Suprapubic skin (tissue), 3 donors: ENCODE results near the gene MGAT5B.

Experiments
- EP300 ChIP-seq: sonication (generic); formaldehyde crosslinking; IDR thresholded peaks from one replicate; pipeline ENCODE4 v1.6.1; 2017; ENCODE audit warnings: antibody characterized with exemption
- POLR2A ChIP-seq, 2 donors: fragments of 450-650 bp; IDR thresholded peaks; one replicate each; pipeline ENCODE4 v1.6.1; 2017; ENCODE audit warnings: antibody characterized with exemption in 2 of 2, mild to moderate bottlenecking in 2 of 2, moderate library complexity in 2 of 2
- TF ChIP-seq, protein P1 (sequence below), 2 donors: fragments of 200-600 bp in 1 of 2; fragments of 450-650 bp in 1 of 2; sonication (generic) in 1 of 2; IDR thresholded peaks; one replicate each; pipeline ENCODE4 v1.5.1; 2016 to 2019; ENCODE audit warnings: antibody characterized with exemption in 2 of 2, mild to moderate bottlenecking in 1 of 2, moderate library complexity in 1 of 2

DNA sequence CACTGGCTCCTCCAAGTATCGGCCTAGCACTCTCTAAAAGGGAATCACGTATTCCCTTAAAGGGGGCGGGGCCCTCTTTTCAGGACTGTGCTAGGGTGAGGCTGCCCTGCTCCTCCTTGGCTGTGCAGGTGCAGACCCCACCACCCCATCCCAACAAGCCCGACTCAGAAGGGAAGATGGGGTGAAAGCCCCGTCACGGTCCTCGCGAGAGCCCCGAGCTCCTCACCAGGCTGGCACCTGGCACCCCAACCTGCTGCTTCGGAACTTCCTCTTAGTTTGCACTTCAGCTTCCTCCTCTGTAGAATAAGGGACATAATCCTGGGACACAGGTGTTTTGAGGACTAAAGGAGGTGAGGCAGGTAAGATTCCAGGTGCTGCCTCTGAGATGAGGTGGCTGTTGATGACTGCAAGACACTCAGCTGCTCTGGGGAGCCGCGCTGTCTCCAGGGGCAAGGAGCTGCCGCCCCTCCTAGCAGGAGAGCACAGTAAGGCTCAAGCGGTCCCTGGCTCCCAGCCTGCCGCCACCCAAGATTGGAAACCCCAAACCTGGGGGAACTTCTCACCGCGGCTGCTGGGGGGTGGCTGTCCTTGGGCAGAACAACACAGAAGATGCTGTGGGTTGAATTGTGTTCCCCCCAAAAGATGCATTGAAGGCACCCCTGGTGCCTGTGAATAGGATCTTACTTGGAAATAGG is 88.8 kb downstream of the MGAT5B start:
- TF ChIP-seq, protein P1, sequence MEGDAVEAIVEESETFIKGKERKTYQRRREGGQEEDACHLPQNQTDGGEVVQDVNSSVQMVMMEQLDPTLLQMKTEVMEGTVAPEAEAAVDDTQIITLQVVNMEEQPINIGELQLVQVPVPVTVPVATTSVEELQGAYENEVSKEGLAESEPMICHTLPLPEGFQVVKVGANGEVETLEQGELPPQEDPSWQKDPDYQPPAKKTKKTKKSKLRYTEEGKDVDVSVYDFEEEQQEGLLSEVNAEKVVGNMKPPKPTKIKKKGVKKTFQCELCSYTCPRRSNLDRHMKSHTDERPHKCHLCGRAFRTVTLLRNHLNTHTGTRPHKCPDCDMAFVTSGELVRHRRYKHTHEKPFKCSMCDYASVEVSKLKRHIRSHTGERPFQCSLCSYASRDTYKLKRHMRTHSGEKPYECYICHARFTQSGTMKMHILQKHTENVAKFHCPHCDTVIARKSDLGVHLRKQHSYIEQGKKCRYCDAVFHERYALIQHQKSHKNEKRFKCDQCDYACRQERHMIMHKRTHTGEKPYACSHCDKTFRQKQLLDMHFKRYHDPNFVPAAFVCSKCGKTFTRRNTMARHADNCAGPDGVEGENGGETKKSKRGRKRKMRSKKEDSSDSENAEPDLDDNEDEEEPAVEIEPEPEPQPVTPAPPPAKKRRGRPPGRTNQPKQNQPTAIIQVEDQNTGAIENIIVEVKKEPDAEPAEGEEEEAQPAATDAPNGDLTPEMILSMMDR (IDR thresholded peaks at IDR 0.05) = no peak
- TF ChIP-seq POLR2A (IDR thresholded peaks at IDR 0.05) = no peak
- no peak for TF ChIP-seq EP300
